Subcutaneous adipose tissue (tissue), 4 donors: ENCODE results near the gene CSF2RB. TPM values are rescaled to one million over a fixed set of nuclear protein-coding genes. Genes with fewer than 3 reads are reported as not detected.

Experiments used
- CTCF ChIP-seq: fragments of 450-650 bp; IDR thresholded peaks from one replicate; pipeline ENCODE4 v1.5.1; 2016; ENCODE audit warnings: low read depth, mild to moderate bottlenecking, control low read depth, antibody characterized with exemption, moderate library complexity
- total RNA-seq, 4 donors: library from RNA; depleted of rRNA; stranded (reverse); fragments of >200 nt; gene quantifications; one replicate each; pipeline ENCODE4 v1.1.0, GENCODE V29; 2016

The CSF2RB gene
- total RNA-seq, 4 donors from 2014 or later = 5.8 to 11.7 (median 10.5) TPM

GRCh38 chr22:36891646-36892045 lies 21.8 kb upstream of the CSF2RB start:
- no peak for TF ChIP-seq CTCF

GRCh38 chr22:36892292-36892691 lies 21.1 kb upstream of the CSF2RB start:
- no peak for TF ChIP-seq CTCF

GRCh38 chr22:36893262-36893661 lies 20.2 kb upstream of the CSF2RB start:
- no peak for TF ChIP-seq CTCF

DNA sequence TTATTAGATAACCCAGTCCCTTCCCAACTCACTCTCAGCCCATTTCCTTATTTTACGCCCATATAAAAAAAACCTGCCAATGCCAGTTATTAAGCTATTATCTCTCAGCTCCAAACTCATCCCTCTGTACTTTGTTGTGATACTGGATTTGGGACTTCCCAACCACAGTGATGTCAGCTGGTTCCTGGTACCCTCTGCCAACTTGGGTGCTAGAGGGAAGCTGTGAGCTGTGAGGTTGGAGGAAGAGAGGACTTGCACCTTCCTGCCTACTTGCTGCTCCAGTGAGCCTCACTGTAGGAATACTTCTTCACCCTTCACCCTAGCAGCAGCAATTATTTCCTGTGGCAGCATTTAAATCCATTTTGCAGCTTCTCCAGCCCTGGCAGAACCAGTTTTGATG lies 19.2 kb upstream of the CSF2RB start:
- TF ChIP-seq CTCF = no peak

- TF ChIP-seq CTCF = no peak
These were observed 15.8 kb upstream of the CSF2RB start for GRCh38 chr22:36897611-36898010.

GRCh38 chr22:36898690-36899089 lies 14.7 kb upstream of the CSF2RB start:
- no peak for TF ChIP-seq CTCF

GRCh38 chr22:36899498-36899897 lies 13.9 kb upstream of the CSF2RB start:
- no peak for TF ChIP-seq CTCF
